Hepatocyte (in vitro differentiated cells): ENCODE measurements around the gene DNAH17. TPM values are rescaled to one million over a fixed set of nuclear protein-coding genes. Genes with fewer than 3 reads are reported as not detected.
"Not testable (repeated sequence)": the region's sequence is repeated elsewhere in the genome, so short reads cannot be mapped to it uniquely, and the experiment has no call there.

Experiments used
- DNase-seq: peaks from one replicate; pipeline ENCODE4 v3.0.0-alpha.2; 2016; ENCODE audit warnings: low spot score
- H2AFZ ChIP-seq: fragments of 200-600 bp; sonication (generic); 2 replicates; pipeline ENCODE4 v1.6.0; 2016; ENCODE audit warnings: antibody characterized with exemption, mild to moderate bottlenecking
- H3K27ac ChIP-seq: fragments of 200-600 bp; sonication (generic); 2 replicates; pipeline ENCODE4 v1.5.1; 2016; ENCODE audit warnings: mild to moderate bottlenecking
- H3K27me3 ChIP-seq: fragments of 200-600 bp; sonication (generic); 2 replicates; pipeline ENCODE4 v1.6.1; 2016
- H3K36me3 ChIP-seq: fragments of 200-600 bp; sonication (generic); replicated peaks from 2 replicates; pipeline ENCODE4 v1.5.1; 2016; ENCODE audit warnings: low read depth; ENCODE audit not compliant: insufficient read depth
- H3K4me1 ChIP-seq: fragments of 200-600 bp; sonication (generic); 2 replicates; pipeline ENCODE4 v1.5.1; 2016; ENCODE audit warnings: mild to moderate bottlenecking, moderate library complexity; ENCODE audit not compliant: insufficient read depth
- H3K4me2 ChIP-seq: fragments of 200-600 bp; sonication (generic); 2 replicates; pipeline ENCODE4 v1.6.0; 2016
- H3K4me3 ChIP-seq: fragments of 200-600 bp; sonication (generic); 2 replicates; pipeline ENCODE4 v1.5.1; 2016; ENCODE audit warnings: mild to moderate bottlenecking
- H3K79me2 ChIP-seq: fragments of 200-600 bp; sonication (generic); 2 replicates; pipeline ENCODE4 v1.6.0; 2017; ENCODE audit warnings: mild to moderate bottlenecking
- H3K9me2 ChIP-seq: fragments of 200-600 bp; sonication (generic); replicated peaks from 2 replicates; pipeline ENCODE4 v1.6.0; 2017; ENCODE audit warnings: mild to moderate bottlenecking; ENCODE audit not compliant: insufficient read depth
- H3K9me3 ChIP-seq: fragments of 200-600 bp; sonication (generic); 2 replicates; pipeline ENCODE4 v1.5.1; 2016; ENCODE audit warnings: low read depth, mild to moderate bottlenecking
- H4K20me1 ChIP-seq: fragments of 200-600 bp; sonication (generic); 2 replicates; pipeline ENCODE4 v1.6.0; 2016; ENCODE audit warnings: mild to moderate bottlenecking; ENCODE audit not compliant: insufficient read depth, poor library complexity, severe bottlenecking
- EZH2 ChIP-seq: fragments of 200-600 bp; sonication (generic); IDR thresholded peaks from 2 replicates; pipeline ENCODE4 v1.6.1; 2016; ENCODE audit warnings: antibody characterized with exemption, mild to moderate bottlenecking, borderline replicate concordance
- EZH2phosphoT487 ChIP-seq: fragments of 200-600 bp; sonication (generic); IDR thresholded peaks from one replicate; pipeline ENCODE4 v1.6.1; 2018; ENCODE audit warnings: antibody characterized with exemption, mild to moderate bottlenecking, low read depth, moderate library complexity; ENCODE audit not compliant: unreplicated experiment, severe bottlenecking
- WGBS: methylation state at CpG from one replicate; pipeline ENCODE4 v1.1.6; 2016; ENCODE audit warnings: low lambda C conversion rate; ENCODE audit errors: missing lambda C conversion rate; 5-methylcytosine and 5-hydroxymethylcytosine counted together
- polyA plus RNA-seq: library from polyadenylated mRNA; unstranded; fragments of >200 nt; fragmentation: Nextera tagmentation; extraction: Ambion mirVana; gene quantifications from 2 replicates; pipeline ENCODE4 v1.2.1, GENCODE V29; 2016
- total RNA-seq: library from RNA; depleted of rRNA; stranded (reverse); fragments of >200 nt; gene quantifications from 2 replicates; pipeline ENCODE4 v1.2.3, GENCODE V29; 2014
- TF ChIP-seq, protein P1 (sequence below): fragments of 200-600 bp; sonication (generic); IDR thresholded peaks from 2 replicates; pipeline ENCODE4 v1.5.1; 2016; ENCODE audit warnings: antibody characterized with exemption, mild to moderate bottlenecking; ENCODE audit not compliant: poor library complexity

Gene DNAH17
- total and polyA plus RNA-seq, 2 experiments from 2014 or later = 0.20 to 1.5 TPM

GRCh38 chr17:78504156-78504925 is 72.9 kb downstream of the DNAH17 start:
- no peak overlapping the region for H3K4me2 ChIP-seq
- no peaks in the 10 kb centered on the region for H3K79me2 ChIP-seq
- no peaks in the 10 kb centered on the region for H3K27me3 ChIP-seq
- no peak for DNase-seq
- H3K27ac ChIP-seq = no peak overlapping the region
- no peaks in the 10 kb centered on the region for H3K9me3 ChIP-seq
- TF ChIP-seq EZH2 (no peak), EZH2phosphoT487 (no peak)
- TF ChIP-seq, protein P1, sequence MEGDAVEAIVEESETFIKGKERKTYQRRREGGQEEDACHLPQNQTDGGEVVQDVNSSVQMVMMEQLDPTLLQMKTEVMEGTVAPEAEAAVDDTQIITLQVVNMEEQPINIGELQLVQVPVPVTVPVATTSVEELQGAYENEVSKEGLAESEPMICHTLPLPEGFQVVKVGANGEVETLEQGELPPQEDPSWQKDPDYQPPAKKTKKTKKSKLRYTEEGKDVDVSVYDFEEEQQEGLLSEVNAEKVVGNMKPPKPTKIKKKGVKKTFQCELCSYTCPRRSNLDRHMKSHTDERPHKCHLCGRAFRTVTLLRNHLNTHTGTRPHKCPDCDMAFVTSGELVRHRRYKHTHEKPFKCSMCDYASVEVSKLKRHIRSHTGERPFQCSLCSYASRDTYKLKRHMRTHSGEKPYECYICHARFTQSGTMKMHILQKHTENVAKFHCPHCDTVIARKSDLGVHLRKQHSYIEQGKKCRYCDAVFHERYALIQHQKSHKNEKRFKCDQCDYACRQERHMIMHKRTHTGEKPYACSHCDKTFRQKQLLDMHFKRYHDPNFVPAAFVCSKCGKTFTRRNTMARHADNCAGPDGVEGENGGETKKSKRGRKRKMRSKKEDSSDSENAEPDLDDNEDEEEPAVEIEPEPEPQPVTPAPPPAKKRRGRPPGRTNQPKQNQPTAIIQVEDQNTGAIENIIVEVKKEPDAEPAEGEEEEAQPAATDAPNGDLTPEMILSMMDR = no peak
- H3K9me2 ChIP-seq = no peaks in the 10 kb centered on the region
- no peaks in the 10 kb centered on the region for H4K20me1 ChIP-seq
- no peak overlapping the region for H3K4me3 ChIP-seq
- no peak overlapping the region for H2AFZ ChIP-seq
- 94% methylated on average over 21 of the region's 21 CpGs for WGBS
- no peaks in the 10 kb centered on the region for H3K4me1 ChIP-seq
- H3K36me3 ChIP-seq = no peaks in the 10 kb centered on the region

DNA sequence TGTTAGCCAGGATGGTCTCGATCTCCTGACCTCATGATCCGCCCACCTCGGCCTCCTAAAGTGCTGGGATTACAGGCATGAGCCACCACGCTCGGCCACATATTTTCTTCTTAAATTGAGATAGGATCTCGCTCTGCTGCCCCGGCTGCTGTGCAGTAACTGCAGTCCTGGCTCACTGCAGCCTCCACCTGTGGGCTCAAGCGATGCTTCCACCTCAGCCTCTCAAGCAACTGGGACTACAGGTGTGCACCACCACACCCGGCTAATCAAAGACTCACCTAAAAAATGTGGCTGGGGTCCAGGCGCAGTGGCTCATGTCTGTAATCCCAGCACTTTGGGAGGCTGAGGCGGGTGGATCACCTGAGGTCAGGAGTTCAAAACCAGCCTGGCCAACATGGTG is 73.8 kb downstream of the DNAH17 start:
- H2AFZ ChIP-seq, H4K20me1 ChIP-seq, H3K9me2 ChIP-seq, H3K4me1 ChIP-seq, H3K27ac ChIP-seq, H3K36me3 ChIP-seq, H3K4me3 ChIP-seq, DNase-seq, H3K9me3 ChIP-seq, H3K79me2 ChIP-seq, H3K4me2 ChIP-seq, H3K27me3 ChIP-seq: not testable (repeated sequence)
- 95% methylated on average over 9 of the region's 11 CpGs for WGBS

DNA sequence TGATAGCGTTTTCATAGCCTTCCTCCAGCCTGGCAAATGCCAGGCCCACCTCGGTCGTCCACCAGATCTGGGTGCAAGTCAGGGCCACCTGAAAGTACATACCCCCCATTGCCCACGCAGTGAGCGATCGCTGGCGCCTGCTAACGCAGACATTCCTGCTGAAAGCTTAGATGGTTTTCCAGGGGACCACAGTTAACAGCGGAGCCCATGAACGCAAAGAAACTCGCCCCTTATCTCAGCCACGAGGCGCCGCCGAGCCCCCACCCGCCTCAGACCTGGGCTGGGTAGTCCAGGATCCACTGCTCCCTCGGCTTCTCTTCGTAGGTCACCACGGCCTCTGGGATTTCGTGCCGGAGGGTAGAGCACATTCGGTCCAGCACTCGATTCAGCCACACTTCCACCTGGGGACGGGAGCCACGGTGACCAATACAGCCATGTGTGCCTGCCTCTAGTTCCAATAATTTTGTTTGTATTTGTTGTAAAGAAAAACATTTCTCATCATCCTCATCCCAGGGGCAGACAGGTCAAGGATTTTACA is 74.5 kb downstream of the DNAH17 start:
- DNase-seq = no peak
- Histone ChIP-seq H3K79me2 (no peaks in the 10 kb centered on the region), H3K4me3 (no peak overlapping the region), H3K9me3 (no peaks in the 10 kb centered on the region), H3K27me3 (no peaks in the 10 kb centered on the region), H2AFZ (no peak overlapping the region), H3K4me1 (no peaks in the 10 kb centered on the region), H3K9me2 (no peaks in the 10 kb centered on the region), H3K4me2 (no peak overlapping the region), H3K27ac (no peak overlapping the region), H4K20me1 (no peaks in the 10 kb centered on the region), H3K36me3 (no peaks in the 10 kb centered on the region)
- TF ChIP-seq EZH2 = no peak
- TF ChIP-seq EZH2phosphoT487 = no peak
- TF ChIP-seq, protein P1 = no peak
- WGBS = 92% methylated on average over 25 of the region's 25 CpGs

DNA sequence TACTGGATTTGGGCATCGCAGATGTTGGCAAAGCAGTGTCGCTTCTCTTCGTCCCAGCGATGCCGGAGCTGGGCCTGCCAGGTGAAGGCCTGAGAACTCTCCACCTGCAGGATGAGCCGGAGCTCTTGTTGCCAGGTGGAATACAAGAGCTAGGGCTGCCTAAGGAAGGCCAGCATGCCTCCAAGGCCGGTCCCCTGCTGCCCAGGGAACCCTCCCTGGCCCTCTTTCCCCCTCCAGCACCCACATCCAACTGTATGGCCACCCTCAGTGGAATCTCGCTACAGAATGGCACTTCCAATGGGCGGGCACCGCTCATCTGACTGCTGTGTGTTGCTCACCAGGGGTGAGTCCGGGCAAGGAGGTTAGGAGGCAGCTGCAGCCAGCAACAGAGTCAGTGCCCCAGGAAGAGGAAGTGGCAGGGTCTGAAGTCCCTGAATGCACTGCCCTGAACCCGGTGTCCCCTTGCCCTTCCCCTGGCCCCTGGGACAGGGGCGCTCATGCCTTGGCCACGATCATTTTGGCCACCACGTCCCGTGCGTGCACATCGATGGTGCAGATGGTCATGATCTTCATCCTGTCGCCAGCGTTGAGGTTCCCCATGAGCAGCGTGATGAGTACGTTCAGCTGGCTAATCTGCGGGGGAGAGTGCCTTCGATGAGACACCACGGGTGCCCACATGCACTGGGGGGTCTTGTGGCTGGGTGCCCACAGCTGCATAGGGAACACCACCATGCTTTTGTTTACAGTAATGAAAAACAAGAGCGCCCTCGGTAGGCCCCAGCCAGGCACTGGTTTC is 75.8 kb downstream of the DNAH17 start:
- 96% methylated on average over 27 of the region's 27 CpGs for WGBS
- TF ChIP-seq, protein P1 = no peak

More for the DNA sequence above, 75.8 kb downstream of the DNAH17 start:
- H3K9me2 ChIP-seq = no peaks in the 10 kb centered on the region
- no peaks in the 10 kb centered on the region for H3K9me3 ChIP-seq
- H2AFZ ChIP-seq = no peak overlapping the region
- H3K36me3 ChIP-seq = no peaks in the 10 kb centered on the region
- no peaks in the 10 kb centered on the region for H4K20me1 ChIP-seq
- no peak overlapping the region for H3K4me2 ChIP-seq
- no peak for DNase-seq
- no peak overlapping the region for H3K27ac ChIP-seq
- no peaks in the 10 kb centered on the region for H3K27me3 ChIP-seq
- no peaks in the 10 kb centered on the region for H3K4me1 ChIP-seq
- H3K79me2 ChIP-seq = no peaks in the 10 kb centered on the region
- H3K4me3 ChIP-seq = no peak overlapping the region
